GM18909 (cell line): ENCODE results near the gene HMGCS1.
A peak's percentile ranks its signal among the peaks of the same experiment; 100 is the strongest.
"Not testable (repeated sequence)": the region's sequence is repeated elsewhere in the genome, so short reads cannot be mapped to it uniquely, and the experiment has no call there.

Source experiments
- ATAC-seq: cut with Tn5 transposase; IDR thresholded peaks from one replicate; pipeline ENCODE4 v1.9.1; 2021; ENCODE audit warnings: mild to moderate bottlenecking; ENCODE audit not compliant: unreplicated experiment, poor library complexity

HMGCS1 gene

DNA sequence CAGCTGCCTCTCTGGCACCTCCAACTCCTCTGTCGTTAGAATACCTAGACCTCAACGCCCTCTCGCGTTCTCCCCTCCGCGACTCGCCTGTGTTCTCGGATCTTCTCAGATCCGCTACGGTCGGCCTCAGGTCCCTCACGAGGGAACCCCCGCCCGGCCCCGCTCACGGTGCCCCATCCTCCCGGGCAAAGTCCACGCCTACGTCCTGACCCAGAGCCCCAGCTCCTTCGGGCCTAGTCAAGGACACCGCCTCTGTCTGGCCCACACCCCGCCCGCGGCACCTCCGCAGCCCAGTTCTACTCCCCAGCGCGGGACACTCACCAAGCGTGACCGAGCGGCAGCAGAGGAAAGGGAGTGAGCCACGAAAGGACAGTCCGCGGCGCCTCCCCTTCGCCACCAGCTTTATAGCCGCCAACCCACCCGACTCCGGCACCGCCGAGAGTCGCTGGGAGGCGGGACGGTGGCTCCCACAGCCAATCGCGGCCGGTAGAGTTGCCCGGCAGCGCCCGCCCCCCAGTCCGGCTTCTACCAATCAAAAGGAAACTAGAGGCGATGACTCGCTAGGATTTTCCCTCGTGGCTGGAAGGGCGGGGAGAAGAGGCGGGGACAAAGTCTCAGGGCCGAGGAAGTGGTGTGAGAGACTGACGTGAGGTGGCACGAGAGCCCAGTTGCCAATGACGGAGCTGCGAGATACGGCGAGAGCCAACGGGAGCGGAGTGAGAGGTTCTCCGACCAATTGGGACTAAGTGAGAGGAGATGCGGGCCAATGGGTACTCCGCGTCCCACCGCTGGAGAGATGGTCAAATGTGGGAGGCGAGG is at the start of gene HMGCS1:
HMGCS1 (minus strand) TSS at position 378 of the 819 bp plus-strand sequence. CDS start 14,447 bp downstream, outside the sequence.
- peak; percentile 94 for ATAC-seq

DNA sequence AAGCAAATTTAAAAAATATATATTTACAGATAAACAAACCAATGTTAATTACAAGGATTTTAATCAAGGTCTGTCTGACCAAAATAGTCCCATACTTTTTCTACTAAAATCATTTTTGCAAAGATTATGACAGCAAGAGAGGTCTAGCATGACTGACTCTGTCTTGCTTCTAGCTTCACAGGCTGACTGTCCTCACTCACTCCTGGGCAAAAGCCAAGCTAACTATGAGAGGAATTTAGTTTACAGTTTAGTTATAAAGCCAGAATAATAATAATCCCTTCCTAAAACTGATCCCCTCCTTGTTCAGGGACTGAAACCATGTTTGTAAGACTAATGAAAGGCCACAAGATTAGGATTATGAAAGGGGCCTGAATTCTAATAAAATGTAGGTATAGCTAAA is 45.5 kb upstream of the HMGCS1 start:
- no peak for ATAC-seq

- no peak for ATAC-seq
Measured at GRCh38 chr5:43358301-43358700, 45.1 kb upstream of the HMGCS1 start.

DNA sequence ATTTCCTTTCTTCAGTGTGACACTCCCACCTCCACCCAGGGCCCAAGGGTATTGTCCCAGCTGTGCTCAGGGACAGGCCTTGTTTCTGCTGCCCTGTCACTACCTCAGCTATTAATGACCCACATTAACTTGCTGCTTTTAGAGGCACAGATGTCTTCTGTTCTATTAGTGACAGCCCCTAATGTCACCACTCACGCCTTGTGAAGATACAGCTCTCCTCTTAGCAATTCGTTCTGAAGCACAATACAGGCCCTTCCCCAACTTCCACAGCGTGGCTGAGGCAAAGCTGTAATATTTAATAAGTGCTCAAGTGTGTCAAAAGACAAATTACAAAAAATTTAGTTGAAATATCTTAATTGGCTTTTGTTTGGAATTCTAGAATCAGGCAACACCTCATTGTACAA is 44.7 kb upstream of the HMGCS1 start:
- ATAC-seq: no peak

DNA sequence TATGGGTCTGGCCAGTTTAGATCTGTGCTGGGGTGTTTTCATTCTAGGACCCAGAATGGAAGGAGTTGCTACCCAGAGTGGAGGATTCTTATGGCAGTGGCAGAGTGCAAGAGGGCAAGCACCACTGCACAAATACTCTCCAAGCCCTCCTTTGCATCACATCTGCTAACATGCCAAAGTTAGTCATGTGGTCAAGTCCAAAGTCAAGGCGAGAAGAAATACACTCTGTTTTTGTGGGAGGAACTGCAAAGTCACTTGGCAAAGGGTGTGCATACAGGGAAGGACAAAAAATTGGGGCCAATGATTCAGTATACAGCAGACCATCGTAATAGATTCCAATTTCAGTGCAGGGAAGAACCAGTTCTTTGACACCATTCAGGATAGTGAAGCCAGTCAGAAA is 43.9 kb upstream of the HMGCS1 start:
- ATAC-seq: no peak

GRCh38 chr5:43354774-43355173 is 41.6 kb upstream of the HMGCS1 start:
- ATAC-seq: no peak

GRCh38 chr5:43353668-43354067 is 40.5 kb upstream of the HMGCS1 start:
- no peak for ATAC-seq

- ATAC-seq: no peak
Measured at GRCh38 chr5:43352915-43353314, 39.7 kb upstream of the HMGCS1 start.

GRCh38 chr5:43352131-43352530 is 38.9 kb upstream of the HMGCS1 start:
- no peak for ATAC-seq

DNA sequence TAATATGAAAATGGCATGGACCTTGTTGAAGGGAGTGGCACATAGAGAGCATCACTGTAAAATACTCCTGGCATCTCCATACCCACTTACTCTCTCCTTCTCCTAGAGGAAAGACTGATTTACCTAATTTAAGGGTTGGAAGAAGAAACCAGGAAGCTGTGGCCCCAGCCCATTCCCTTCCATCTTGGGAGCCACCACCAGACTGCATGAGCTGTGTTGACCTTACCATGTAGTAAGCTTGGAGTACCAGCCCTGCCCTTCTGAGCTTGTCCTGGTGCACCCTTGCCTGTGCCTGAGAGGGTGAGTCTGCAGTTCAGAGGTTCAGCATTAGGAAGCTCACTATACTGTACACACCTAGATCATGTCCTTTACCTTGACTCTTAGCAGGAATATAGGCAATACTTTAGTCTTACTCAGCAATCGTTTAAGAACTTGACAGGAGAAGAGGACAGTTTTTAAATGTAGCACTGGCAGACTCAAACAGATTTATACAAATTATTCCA is 35.7 kb upstream of the HMGCS1 start:
- no peak for ATAC-seq

GRCh38 chr5:43348207-43348606 is 35.0 kb upstream of the HMGCS1 start:
- ATAC-seq: no peak

- no peak for ATAC-seq
Measured at GRCh38 chr5:43338862-43339261, 25.6 kb upstream of the HMGCS1 start.

DNA sequence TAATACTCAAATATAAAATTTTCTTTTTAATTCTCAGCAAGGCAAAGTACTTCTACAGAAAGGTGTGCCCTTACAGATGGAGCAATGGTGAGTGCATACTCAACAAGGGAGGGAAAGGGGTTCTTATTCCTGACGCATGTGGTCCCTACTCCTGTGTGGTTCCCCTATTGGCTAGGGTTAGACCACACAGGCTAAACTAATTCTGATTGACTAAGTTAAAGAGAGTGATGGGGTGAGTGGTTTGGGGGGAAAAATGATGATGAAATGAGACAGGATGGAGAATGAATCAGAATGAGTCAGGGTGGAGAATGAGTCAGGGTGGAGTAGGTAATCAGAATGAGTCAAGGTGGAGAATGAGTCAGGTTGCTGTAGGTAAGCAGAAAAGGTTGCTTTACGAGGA is 22.9 kb upstream of the HMGCS1 start:
- no peak for ATAC-seq

DNA sequence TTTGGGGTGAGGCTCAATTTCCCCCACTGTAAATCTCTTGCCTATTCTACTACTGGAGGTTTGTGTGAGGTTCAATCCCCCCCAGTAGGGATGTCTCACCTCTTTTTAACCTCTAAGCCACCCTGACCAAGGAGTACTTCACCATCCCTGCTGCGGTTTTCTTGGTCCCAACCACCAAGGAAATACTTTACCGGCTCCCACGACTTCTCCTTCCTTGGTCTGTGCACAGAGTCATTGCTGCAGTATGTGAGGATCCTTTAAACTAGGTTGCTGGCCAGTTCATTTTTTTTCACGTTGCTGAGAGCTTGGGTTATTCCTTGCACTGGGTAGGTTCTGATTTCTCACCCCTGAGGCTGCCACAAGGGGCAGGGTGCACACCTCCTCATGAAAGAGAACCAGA is 22.5 kb upstream of the HMGCS1 start:
- ATAC-seq: no peak

GRCh38 chr5:43332401-43332800 is 19.2 kb upstream of the HMGCS1 start:
- no peak for ATAC-seq

DNA sequence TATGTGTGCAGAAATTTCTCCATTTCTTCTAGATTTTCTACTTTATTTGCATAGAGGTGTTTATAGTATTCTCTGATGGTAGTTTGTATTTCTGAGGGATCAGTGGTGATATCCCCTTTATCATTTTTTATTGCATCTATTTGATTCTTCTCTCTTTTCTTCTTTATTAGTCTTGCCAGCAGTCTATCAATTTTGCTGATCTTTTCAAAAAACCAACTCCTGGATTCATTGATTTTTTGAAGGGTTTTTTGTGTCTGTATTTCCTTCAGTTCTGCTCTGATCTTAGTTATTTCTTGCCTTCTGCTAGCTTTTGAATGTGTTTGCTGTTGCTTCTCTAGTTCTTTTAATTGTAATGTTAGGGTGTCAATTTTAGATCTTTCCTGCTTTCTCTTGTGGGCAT is 12.4 kb upstream of the HMGCS1 start:
- ATAC-seq: not testable (repeated sequence)

DNA sequence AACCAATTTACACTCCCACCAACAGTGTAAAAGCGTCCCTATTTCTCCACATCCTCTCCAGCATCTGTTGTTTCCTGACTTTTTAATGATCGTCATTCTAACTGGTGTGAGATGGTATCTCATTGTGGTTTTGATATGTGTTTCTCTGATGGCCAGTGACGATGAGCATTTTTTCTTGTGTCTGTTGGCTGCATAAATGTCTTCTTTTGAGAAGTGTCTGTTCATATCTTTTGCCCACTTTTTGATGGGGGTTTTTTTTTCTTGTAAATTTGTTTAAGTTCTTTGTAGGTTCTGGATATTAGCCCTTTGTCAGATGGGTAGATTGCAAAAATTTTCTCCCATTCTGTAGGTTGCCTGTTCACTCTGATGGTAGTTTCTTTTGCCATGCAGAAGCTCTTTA is 10.3 kb upstream of the HMGCS1 start:
- not testable (repeated sequence) for ATAC-seq

- no peak for ATAC-seq
Measured at GRCh38 chr5:43320846-43321245, 7.6 kb upstream of the HMGCS1 start.

DNA sequence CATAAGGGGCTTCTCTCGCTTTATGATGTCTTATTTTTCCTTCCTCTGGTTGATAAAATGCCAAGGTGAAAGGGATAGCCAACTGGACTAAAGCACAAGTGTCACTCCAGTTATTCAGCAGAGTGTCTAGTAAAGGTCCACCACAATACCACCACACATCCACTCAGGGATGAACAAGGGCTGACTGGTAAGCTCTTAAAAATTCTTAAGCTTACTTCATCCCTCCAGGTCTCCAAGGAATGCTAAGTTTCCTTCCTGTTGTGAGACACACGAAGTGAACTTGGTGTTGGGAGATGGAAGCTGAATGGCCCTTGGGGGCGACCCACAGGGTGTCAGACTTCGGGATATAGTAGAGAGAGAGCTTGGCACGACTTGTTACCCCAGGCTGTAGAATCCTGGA is 3.2 kb upstream of the HMGCS1 start:
- no peak for ATAC-seq

DNA sequence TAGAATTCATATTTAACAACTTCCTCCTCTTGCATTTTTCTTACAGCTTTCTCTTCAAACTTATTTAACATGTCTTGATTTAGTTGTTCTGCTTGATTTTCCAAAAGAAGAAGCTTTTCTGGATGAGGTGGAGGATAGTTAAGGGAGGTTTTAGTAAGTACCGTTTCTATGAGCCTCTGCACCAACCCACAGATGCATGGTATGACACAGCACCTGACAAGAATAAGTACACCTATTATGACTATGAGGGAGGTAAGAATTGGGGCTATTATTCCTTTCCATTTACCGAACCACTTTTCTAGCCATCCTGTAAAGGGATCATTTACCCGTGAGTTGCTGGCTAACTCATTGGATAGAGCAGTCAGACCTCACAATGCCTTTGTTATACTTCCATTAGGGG is 2.5 kb upstream of the HMGCS1 start:
- ATAC-seq: no peak

DNA sequence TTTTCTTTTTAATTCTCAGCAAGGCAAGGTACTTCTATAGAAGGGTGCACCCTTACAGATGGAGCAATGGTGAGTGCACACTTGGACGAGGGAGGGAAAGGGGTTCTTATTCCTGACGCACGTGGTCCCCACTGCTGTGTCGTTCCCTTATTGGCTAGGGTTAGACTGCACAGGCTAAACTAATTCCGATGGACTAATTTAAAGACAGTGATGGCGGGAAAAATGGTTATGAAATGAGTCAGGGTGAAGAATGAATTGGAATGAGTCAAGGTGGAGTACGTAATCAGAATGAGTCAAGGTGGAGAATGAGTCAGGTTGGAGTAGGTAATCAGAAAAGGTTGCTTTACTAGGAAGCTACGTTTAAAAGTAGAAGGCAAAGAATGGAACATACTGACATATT is 2.1 kb upstream of the HMGCS1 start:
- no peak for ATAC-seq

GRCh38 chr5:43314724-43315123 is 1.5 kb upstream of the HMGCS1 start:
- no peak for ATAC-seq
